IPS-15b (cell line): ENCODE results near the gene THOP1.
"Not testable (repeated sequence)": the region's sequence is repeated elsewhere in the genome, so short reads cannot be mapped to it uniquely, and the experiment has no call there.

Experiments
- H3K27me3 ChIP-seq: one replicate; pipeline ENCODE4 v1.6.1; 2013; ENCODE audit warnings: low read length; ENCODE audit not compliant: control insufficient read depth, insufficient read depth
- H3K36me3 ChIP-seq: one replicate; pipeline ENCODE4 v1.6.1; 2013; ENCODE audit warnings: low read length; ENCODE audit not compliant: control insufficient read depth, insufficient read depth
- H3K4me1 ChIP-seq: one replicate; pipeline ENCODE4 v1.6.1; 2013; ENCODE audit warnings: mild to moderate bottlenecking, low read length; ENCODE audit not compliant: control insufficient read depth, insufficient read depth
- H3K4me3 ChIP-seq: one replicate; pipeline ENCODE4 v1.5.1; 2013; ENCODE audit warnings: low read depth, low read length
- H3K9ac ChIP-seq: one replicate; pipeline ENCODE4 v1.6.1; 2013; ENCODE audit warnings: low read depth, mild to moderate bottlenecking, low read length
- H3K9me3 ChIP-seq: one replicate; pipeline ENCODE4 v1.6.1; 2013; ENCODE audit warnings: mild to moderate bottlenecking, low read length; ENCODE audit not compliant: control insufficient read depth, insufficient read depth

The THOP1 gene

GRCh38 chr19:2791876-2792275, 6.6 kb downstream of the THOP1 start:
- Histone ChIP-seq H3K4me3 (no peak overlapping the region), H3K4me1 (no peaks in the 10 kb centered on the region), H3K36me3 (peaks cover 50% of the 10 kb centered on the region), H3K27me3 (no peaks in the 10 kb centered on the region), H3K9ac (no peak overlapping the region), H3K9me3 (no peaks in the 10 kb centered on the region)

GRCh38 chr19:2792666-2793065, 7.4 kb downstream of the THOP1 start:
- peaks cover 54% of the 10 kb centered on the region for H3K36me3 ChIP-seq
- H3K9me3 ChIP-seq, H3K4me1 ChIP-seq, H3K27me3 ChIP-seq, H3K9ac ChIP-seq, H3K4me3 ChIP-seq: not testable (repeated sequence)

GRCh38 chr19:2793126-2793525, 7.8 kb downstream of the THOP1 start:
- H3K9ac ChIP-seq = no peak overlapping the region
- no peaks in the 10 kb centered on the region for H3K4me1 ChIP-seq
- no peak overlapping the region for H3K4me3 ChIP-seq
- no peaks in the 10 kb centered on the region for H3K27me3 ChIP-seq
- no peaks in the 10 kb centered on the region for H3K9me3 ChIP-seq
- peaks cover 53% of the 10 kb centered on the region for H3K36me3 ChIP-seq

GRCh38 chr19:2793577-2793976, 8.3 kb downstream of the THOP1 start:
- Histone ChIP-seq H3K4me1 (no peaks in the 10 kb centered on the region), H3K4me3 (no peak overlapping the region), H3K36me3 (peaks cover 51% of the 10 kb centered on the region), H3K9ac (no peak overlapping the region), H3K27me3 (no peaks in the 10 kb centered on the region), H3K9me3 (no peaks in the 10 kb centered on the region)

- Histone ChIP-seq H3K4me1 (no peaks in the 10 kb centered on the region), H3K9me3 (no peaks in the 10 kb centered on the region)
These were observed 10.7 kb downstream of the THOP1 start for GRCh38 chr19:2795827-2796658.

GRCh38 chr19:2796659-2797266, 11.5 kb downstream of the THOP1 start:
- H3K36me3 ChIP-seq = peaks cover 54% of the 10 kb centered on the region
- H3K4me1 ChIP-seq = no peaks in the 10 kb centered on the region
- no peaks in the 10 kb centered on the region for H3K27me3 ChIP-seq

More at GRCh38 chr19:2795827-2796658, 10.7 kb downstream of the THOP1 start:
- no peak overlapping the region for H3K4me3 ChIP-seq
- peaks cover 53% of the 10 kb centered on the region for H3K36me3 ChIP-seq
- H3K27me3 ChIP-seq = no peaks in the 10 kb centered on the region
- no peak overlapping the region for H3K9ac ChIP-seq

GRCh38 chr19:2797280-2797679, 12.0 kb downstream of the THOP1 start:
- Histone ChIP-seq H3K4me3 (no peak overlapping the region), H3K4me1 (no peaks in the 10 kb centered on the region), H3K36me3 (peaks cover 55% of the 10 kb centered on the region), H3K9ac (no peak overlapping the region), H3K9me3 (no peaks in the 10 kb centered on the region), H3K27me3 (no peaks in the 10 kb centered on the region)

More at GRCh38 chr19:2796659-2797266, 11.5 kb downstream of the THOP1 start:
- H3K4me3 ChIP-seq = no peak overlapping the region
- H3K9me3 ChIP-seq = no peaks in the 10 kb centered on the region
- no peak overlapping the region for H3K9ac ChIP-seq

GRCh38 chr19:2798158-2798685, 12.9 kb downstream of the THOP1 start:
- peaks cover 63% of the 10 kb centered on the region for H3K36me3 ChIP-seq
- no peaks in the 10 kb centered on the region for H3K4me1 ChIP-seq

GRCh38 chr19:2798733-2799132, 13.4 kb downstream of the THOP1 start:
- no peaks in the 10 kb centered on the region for H3K9me3 ChIP-seq
- no peaks in the 10 kb centered on the region for H3K27me3 ChIP-seq
- no peak overlapping the region for H3K4me3 ChIP-seq
- peaks cover 61% of the 10 kb centered on the region for H3K36me3 ChIP-seq
- no peak overlapping the region for H3K9ac ChIP-seq
- no peaks in the 10 kb centered on the region for H3K4me1 ChIP-seq

More at GRCh38 chr19:2798158-2798685, 12.9 kb downstream of the THOP1 start:
- no peak overlapping the region for H3K4me3 ChIP-seq
- H3K9ac ChIP-seq = no peak overlapping the region
- H3K9me3 ChIP-seq = no peaks in the 10 kb centered on the region
- no peaks in the 10 kb centered on the region for H3K27me3 ChIP-seq

GRCh38 chr19:2799273-2800020, 14.1 kb downstream of the THOP1 start:
- Histone ChIP-seq H3K4me1 (no peaks in the 10 kb centered on the region), H3K9me3 (no peaks in the 10 kb centered on the region), H3K27me3 (no peaks in the 10 kb centered on the region), H3K9ac (no peak overlapping the region), H3K4me3 (no peak overlapping the region), H3K36me3 (peaks cover 66% of the 10 kb centered on the region)

- H3K36me3 ChIP-seq = peaks cover 70% of the 10 kb centered on the region
- H3K27me3 ChIP-seq = no peaks in the 10 kb centered on the region
- no peak overlapping the region for H3K4me3 ChIP-seq
- H3K4me1 ChIP-seq = no peaks in the 10 kb centered on the region
- H3K9me3 ChIP-seq = no peaks in the 10 kb centered on the region
- H3K9ac ChIP-seq = no peak overlapping the region
These were observed 15.2 kb downstream of the THOP1 start for GRCh38 chr19:2800506-2800905.
